ENCODE measurements around the gene ANKFY1.

GRCh38 chr17:4206962-4207361, 56.8 kb downstream of the ANKFY1 start:
- TF ChIP-seq POLR2A (IDR thresholded peaks at IDR 0.05; ENCODE audit: low read depth, low read length) (no peak), POU2F2 (IDR thresholded peaks at IDR 0.05; ENCODE audit: low read depth, low read length) (no peak), SPI1 (IDR thresholded peaks at IDR 0.05; ENCODE audit: low read depth, low read length) (0 out of 2 replicates have a peak, but pooled peaks have one; percentile 9), POLR2AphosphoS5 (IDR thresholded peaks at IDR 0.05; ENCODE audit: low read depth, low read length) (no peak)
